Inflammatory macrophage (primary cell): ENCODE data around the gene MESP2.

ENCODE experiments used
- DNase-seq, 2 donors: peaks; one replicate each; pipeline ENCODE4 v3.0.0-alpha.2; 2020 to 2022

The MESP2 gene

DNA sequence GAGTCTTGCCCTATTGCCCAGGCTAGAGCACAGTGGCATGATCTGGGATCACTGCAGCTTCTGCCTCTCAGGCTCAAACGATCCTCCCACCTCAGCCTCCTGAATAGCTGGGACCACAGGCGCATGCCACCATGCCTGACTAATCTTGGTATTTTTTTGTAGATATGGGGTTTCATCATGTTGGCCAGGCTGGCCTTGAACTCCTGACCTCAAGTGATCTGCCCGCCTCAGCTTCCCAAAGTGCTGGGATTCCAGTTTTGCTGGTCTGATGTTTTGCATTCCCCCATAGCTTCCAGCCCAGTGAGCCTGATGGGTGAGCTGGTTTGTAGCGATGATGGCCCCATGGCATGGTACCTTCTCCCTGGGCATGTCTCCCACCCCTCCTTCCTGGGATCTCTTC, 20.4 kb upstream of the MESP2 start:
- no peak for DNase-seq

DNA sequence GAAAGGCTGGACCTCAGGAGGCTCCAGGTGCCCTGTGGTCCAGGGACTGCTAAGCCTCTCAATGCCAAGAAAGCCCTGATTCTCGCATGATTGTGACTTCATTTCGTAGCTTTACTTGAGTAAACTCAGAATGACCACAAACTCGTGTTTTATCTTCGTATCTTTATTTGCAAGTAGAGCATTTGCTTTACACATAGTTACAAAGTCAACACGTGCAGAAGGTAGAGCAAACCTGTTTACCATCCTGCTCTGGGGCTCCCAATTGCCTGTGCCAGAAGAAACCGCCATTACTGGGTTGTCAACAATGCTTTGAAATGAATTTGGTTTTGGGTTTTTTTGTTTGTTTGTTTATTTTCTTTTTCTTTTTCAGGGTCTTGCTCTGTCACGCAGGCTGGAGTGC, 19.2 kb upstream of the MESP2 start:
- no peak for DNase-seq

DNA sequence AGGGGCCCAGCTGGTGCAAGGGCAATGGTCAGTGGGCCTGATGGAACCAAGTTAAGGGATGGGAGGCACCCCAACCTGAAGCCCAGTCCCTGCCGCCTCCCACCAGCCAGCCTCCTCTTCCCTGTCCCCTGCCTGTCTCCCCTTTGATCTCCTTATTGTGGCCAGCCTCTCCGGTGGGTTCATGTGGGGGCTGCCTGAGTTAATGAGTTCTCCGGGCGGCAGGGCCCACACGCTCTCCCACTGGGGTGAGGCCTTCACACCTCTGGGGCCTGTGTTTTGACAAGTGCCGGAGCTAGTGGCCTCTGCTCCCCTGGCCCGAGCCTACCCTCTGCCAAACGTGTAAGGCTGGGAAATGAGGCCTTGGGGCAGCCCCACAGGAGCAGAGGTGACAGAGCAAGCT, 17.8 kb upstream of the MESP2 start:
- DNase-seq: no peak

GRCh38 chr15:89758981-89759380, 17.2 kb upstream of the MESP2 start:
- DNase-seq: no peak

- no peak for DNase-seq
Measured at GRCh38 chr15:89759835-89760234, 16.3 kb upstream of the MESP2 start.

DNA sequence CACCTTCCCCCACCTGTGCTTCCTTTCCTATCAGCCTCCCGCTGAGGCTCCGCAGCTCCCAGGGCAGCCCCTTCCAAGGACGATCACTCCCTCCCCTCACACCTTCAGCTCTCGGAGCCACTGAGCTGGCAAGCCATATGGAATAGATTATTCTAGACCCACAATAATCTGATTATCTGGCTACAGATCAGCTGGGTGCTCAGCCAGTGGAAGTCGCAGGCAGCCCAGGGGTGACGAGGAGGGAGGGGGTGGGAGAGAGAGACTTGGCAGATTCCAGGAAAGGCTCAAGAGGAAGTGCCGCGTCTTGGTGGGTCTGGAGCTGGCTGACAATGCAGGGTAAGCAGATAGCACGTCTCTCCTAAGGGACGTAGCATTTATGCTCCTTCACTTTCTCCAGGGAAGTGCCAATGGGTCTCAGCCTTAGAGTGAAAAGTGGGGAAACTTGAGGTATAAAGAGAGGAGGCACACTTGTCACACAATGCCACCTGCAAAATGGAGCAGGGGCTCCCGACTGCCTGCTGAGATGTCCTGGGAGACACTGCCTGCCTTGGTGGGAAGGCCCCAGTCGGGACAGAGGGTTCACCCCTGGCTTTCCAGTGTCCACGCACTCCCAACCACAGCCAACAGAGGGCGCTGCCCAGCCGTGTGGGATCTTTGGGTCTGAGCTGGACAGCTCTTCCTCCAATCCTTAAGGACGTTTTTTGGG, 15.7 kb upstream of the MESP2 start:
- DNase-seq: peak; percentile 82 to 89

- no peak for DNase-seq
Measured at GRCh38 chr15:89761009-89761831, 14.9 kb upstream of the MESP2 start.

DNA sequence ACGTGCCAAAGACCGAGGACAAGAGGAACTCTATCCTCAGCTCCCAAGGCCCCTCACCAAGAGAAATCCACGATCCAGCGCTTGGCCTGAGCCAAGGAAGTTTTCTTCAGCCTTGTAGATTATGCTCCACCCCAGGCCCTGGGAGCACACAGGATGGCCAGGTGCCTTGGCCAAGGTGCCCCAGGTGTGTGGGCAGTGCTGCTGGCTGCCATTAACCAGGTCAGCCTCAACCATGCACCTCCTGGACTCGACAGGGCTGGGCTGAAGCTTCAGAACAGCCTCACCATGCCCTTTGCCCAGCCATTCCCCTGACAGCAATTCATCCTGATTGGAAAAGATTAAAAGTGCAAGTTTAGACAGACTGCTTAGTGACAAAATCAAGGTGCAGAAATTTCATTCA, 14.2 kb upstream of the MESP2 start:
- DNase-seq: no peak

- DNase-seq: no peak
Measured at GRCh38 chr15:89765694-89766093, 10.4 kb upstream of the MESP2 start.

DNA sequence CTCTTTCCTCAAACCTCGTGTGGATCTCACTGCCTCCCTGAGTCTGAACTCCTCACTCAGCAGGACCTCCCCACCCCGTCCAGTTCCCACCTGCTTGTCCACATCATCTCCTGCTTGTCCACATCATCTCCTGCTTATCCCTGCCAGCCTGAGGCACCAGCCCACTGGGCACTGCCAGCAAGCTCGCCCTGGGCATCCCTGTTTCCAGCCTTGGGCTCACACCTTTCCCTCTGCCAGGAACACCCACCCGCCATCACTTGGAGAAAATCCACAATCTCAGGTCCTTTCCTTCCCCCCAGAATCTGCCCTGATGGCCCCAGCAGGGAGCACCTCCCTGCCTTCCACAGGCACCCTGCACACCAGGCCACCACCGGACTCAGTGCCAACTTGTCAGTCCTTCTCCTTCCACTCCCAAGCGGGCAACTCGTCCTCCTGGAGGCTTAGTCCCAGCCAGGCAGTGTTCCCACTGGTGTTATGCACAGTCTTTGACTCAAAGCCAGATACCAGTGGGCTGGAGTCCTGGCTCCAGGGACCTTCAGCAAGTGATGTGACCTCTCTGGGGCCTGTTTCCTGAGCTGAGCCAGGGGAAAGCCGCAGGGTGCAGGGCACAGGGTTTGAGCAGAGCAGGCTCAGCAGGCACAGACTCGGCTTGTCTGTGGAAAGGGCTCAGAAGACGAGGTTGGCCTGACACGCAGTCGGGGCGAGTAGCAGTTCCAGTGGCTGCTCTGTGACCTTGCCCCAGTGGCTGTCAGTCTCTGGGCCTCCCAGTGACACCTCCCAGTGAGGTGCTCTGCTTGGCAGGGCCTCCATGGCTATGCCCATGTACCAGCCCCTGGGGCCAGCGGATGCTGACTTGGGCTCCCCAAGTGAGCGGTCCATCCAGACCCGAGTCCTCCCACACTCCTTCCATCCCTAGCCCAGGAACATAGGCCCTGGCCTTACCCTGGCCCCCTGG, 9.5 kb upstream of the MESP2 start:
- DNase-seq: no peak

- DNase-seq: no peak
Measured at GRCh38 chr15:89767411-89767915, 8.7 kb upstream of the MESP2 start.

GRCh38 chr15:89768071-89768500, 8.0 kb upstream of the MESP2 start:
- DNase-seq: no peak

GRCh38 chr15:89769366-89769765, 6.8 kb upstream of the MESP2 start:
- DNase-seq: peak; percentile 61 to 73

- no peak for DNase-seq
Measured at GRCh38 chr15:89770041-89770440, 6.1 kb upstream of the MESP2 start.

DNA sequence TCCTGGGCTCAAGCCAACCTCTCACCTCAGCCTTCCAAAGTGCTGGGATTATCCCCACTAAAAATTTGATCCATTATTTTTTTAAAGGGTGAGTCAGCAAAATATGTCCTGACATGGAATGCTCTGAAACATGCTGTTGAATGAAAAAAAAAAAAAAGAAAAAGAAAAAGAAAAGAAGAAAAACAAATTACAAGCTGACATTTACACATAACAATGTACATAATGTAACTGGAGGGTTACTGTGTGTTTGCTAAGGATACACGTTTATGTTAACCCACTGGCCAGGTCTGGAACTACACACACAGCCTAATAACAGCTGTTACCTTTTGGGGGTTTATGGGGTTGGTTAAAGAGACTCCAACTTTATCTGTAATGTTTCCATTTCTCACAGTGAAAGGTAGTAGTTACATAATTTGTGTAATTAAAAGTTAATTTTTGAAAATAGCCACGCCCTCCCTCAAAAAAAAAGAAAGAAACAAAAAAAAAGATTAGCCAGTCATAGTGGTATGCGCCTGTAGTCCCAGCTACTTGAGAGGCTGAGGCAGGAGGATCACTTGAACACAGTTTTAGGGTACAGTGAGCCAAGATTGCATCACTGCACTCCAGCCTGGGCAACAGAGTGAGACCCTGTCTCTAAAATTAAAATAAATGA, 3.1 kb upstream of the MESP2 start:
- DNase-seq: no peak

GRCh38 chr15:89774492-89774891, 1.6 kb upstream of the MESP2 start:
- DNase-seq: no peak

DNA sequence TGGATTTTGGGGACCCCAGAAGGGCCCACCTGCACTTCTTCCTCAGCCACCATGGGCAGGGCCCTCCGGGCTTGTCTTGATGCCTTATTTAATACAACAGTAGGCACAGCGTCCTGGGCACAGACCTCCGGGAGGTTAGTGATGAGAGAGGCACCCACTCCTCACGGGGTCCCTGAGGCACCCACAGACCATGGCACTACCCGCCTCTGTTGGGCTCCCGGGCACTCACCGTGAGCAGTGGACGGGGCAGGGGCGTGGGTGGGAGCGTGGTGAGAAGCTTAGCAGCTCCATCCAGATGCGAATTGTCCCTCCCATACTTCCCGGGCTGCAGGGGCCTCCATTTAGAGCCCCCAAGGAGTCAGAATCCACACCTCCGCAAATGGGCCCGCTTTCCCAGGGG, 317 bp upstream of the MESP2 start:
- DNase-seq: no peak

- no peak for DNase-seq
Measured at GRCh38 chr15:89777073-89777751, 1.1 kb downstream of the MESP2 start.

- DNase-seq: no peak
Measured at GRCh38 chr15:89777782-89778380, 1.7 kb downstream of the MESP2 start.

DNA sequence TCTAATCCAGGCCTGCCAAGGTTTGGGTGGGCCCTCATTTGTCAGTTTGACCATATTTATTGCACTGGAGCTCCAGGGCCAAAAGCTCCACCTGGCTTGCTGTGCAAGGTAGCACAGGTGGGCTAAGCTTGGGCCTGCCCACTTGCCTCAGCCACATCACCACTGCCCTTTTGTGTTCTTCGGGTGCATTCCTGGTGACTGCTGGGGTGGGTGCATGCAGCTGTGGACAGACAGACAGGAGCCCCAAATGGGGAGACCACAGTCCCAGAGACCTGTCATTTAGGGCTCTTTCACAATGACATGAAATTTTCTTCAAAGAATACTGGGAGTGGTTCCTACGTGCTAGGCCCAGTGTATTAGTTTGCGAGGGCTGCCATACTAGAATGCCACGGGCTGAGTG, 2.7 kb downstream of the MESP2 start:
- DNase-seq: no peak

GRCh38 chr15:89780601-89781000, 4.5 kb downstream of the MESP2 start:
- DNase-seq: no peak
